CD1c-positive myeloid dendritic cell (primary cell): Measurements from ENCODE around the gene CA10.

Experiments used
- DNase-seq: peaks from one replicate; pipeline ENCODE4 v3.0.0-alpha.2; 2016; ENCODE audit errors: extremely low spot score

CA10 gene

GRCh38 chr17:51767287-51767686 lies 391.2 kb downstream of the CA10 start:
- no peak for DNase-seq

GRCh38 chr17:51765282-51766135 lies 393.0 kb downstream of the CA10 start:
- DNase-seq = no peak

DNA sequence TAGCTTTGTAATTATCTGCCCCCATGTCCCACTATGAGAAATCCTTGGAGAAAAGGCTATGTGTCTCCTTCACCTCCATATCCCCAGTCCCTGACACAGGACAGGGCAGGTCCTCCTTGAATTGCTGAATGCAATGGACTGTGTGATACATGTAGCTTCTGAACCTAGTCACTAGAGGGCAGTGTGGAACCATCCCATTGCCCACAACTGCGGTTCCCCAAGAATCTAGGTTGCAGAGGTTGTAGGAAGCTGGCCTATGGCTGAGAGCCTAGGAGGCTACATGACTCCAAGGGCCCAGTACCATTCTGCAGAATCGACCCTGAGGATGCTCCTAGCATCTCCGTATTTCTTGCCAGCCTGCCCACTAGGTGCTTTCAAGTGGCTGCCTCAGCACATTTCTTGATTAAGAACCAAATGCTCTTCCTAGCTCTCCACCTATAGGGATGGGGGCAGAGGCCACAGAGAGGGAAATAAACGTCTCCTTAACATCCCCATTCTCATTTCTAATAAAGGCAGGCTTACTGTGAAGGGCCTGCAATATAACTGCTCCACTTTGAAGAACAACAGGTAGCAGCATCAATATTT lies 394.0 kb downstream of the CA10 start:
- peak; percentile 50 for DNase-seq

- no peak for DNase-seq
Observed at GRCh38 chr17:51763058-51763457, 395.5 kb downstream of the CA10 start.

DNA sequence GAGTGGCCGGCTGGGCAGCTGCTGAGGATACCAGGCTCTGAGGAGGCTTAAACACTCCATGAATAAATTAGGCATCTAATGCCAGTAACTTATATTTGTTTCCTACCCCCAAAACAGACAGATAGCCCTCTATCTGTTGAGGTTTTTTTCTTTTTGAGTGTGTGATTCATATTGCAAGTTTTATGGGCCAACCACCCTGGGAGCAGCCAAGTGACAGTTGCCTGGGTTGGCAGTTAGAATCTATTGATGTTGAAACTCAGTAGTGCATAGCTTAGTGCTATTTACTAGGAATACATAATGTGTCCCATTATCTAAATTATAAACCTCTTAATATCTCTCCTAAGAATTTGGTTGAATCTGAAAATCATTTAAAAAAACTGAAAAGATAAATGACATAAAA lies 397.4 kb downstream of the CA10 start:
- DNase-seq = no peak

DNA sequence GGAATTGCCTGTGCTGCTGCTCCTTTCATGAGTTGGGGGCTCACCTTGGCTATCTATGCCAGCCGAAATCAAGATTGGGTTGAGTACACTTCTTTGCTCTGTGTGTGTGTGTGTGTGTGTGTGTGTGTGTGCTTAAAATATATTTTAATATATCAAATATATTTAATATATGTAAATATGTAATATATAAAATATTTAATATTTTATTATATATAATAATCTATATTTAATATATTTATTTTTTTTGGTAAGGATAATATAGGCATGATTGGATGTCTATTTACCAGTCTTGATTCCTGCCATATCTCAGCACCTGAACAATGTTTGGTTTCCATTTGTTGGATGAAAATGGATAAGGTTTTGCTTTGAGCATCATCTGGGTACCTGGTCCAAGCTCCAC lies 399.3 kb downstream of the CA10 start:
- DNase-seq = no peak

GRCh38 chr17:51751072-51751471 lies 407.4 kb downstream of the CA10 start:
- no peak for DNase-seq

DNA sequence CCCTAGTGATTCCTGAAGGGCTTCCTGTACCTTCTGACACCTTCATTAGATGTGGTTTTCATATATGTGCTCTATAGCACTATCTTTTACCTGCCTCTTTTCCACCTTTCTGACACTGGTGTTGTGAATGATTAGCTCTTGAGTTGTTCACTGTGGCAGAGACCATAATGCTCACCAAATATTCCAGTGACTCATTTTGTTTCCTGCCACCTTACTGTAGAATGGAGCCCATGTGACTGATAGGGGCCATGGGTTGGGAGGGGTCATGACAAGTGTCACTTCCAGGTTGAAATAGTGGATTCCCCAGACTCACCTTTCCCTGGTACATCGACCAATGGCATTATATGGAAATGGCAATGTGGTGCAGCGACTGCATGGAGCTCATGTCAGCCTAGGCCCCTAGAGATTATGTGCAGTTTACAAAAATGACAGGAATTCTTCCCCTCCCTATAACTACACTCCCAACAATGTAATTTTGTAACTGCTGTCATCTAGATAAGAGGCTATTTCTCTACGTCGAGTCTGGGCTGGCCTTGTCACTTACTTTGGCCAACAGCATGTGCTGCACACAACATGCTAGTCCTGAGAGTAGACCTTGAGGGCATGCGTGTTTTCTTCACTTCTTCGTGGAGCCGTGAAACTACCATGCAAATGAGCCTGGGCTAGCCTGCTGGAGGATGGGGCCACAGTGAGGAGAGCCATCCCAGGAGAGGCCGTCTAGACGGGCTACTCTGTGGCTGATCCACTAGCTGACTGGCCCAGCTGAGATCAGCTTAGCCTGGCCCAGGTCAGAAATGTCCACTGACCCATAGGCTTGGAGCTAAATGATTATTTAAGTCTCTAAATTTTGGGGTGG lies 409.5 kb downstream of the CA10 start:
- DNase-seq = no peak

- DNase-seq = no peak
Observed at GRCh38 chr17:51746421-51746820, 412.1 kb downstream of the CA10 start.

DNA sequence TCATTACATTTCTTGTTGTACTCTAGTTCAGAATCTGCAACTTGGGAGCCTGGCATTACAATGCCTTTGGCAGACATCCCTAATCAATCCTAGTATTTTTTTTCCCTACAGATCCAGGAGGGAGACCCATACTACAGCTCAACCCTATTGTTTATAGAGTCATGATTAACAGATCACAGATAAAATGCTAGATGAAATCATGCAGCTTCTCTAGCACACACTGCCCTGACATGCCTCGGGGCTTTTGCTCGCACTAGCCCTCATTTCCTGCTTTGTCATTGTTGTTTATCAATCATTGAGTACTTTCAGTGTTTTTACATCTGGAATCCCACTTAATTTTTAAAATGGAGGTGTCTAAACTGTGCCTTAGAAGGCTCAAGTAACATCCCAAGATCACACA lies 412.5 kb downstream of the CA10 start:
- no peak for DNase-seq

- no peak for DNase-seq
Observed at GRCh38 chr17:51743477-51743876, 415.0 kb downstream of the CA10 start.

GRCh38 chr17:51742571-51742970 lies 415.9 kb downstream of the CA10 start:
- no peak for DNase-seq

DNA sequence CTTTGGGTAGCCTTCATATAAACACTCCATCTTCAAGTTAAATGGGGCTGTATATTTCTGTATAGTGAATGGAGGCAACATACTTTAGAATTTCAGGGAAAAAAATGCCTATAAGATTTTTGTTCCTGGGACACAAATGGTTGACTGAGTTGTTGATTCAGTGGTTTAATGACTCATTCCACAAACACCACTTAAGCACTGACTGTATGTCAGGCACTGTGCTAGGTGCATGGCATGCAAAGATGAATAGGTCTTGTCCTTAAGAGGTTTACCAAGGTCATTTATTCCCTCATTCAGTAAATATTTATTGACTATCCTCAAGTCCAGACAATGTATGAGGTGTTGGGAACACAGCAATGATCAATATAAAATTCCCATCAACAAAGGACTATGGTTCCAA lies 417.1 kb downstream of the CA10 start:
- DNase-seq = no peak

DNA sequence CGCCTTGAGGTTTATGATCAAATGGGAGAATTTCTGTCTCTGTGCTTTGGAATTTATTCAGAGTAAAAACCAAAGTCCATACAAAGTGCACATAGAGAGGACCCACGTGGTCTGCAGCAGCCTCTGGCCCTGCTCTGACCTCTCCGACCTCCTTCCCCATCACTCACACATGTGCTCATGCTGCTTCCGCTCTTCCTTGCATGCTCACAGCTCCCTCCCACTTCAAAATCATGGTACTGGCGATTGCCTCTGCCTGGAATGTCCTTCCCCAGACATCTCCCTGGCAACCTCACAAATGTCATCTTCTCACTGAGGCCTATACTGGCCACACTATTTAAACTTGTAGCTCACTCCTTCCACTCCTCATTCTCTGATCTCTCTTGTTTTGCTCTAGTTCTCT lies 418.0 kb downstream of the CA10 start:
- DNase-seq = no peak

- DNase-seq = no peak
Observed at GRCh38 chr17:51739245-51739886, 419.1 kb downstream of the CA10 start.

DNA sequence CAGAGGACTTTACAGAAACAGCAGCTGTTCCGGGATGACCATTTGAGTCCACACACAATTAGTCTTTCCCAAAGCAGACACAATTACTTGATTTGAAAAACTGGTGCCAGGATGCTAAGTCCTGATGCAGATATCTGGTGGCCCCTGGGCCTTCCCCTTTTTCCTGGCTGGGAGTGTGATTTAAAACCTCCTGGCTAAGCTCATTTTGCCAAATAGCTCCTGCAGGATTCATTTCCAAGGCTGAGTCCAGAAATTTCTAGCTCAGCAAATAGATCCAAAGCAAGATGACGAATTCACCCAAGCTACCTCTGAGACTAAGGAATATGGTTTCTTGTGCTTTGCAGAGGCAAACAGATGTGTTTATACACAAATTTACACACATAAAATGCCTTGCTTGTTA lies 422.2 kb downstream of the CA10 start:
- no peak for DNase-seq

- no peak for DNase-seq
Observed at GRCh38 chr17:51734976-51735375, 423.5 kb downstream of the CA10 start.

- DNase-seq = no peak
Observed at GRCh38 chr17:51734462-51734861, 424.1 kb downstream of the CA10 start.

DNA sequence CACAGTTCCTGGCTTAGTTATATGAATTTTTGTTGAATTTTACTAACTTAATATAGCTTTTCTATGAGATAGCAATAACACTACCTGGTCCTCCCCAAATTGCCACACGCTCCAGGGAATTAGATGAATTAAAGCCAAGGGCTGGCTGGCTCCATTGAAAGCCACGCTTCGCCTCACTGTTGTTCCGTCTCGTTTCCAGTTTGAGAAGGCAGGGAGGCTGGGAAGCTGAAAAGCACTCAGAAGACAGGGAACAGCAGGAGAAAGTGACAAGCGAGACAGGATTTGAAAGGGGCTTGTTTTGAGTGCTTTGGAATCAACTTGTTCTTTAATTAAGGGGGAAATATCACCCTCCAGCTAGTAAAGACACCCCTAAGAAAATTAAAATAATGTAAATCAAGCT lies 425.3 kb downstream of the CA10 start:
- DNase-seq = no peak

DNA sequence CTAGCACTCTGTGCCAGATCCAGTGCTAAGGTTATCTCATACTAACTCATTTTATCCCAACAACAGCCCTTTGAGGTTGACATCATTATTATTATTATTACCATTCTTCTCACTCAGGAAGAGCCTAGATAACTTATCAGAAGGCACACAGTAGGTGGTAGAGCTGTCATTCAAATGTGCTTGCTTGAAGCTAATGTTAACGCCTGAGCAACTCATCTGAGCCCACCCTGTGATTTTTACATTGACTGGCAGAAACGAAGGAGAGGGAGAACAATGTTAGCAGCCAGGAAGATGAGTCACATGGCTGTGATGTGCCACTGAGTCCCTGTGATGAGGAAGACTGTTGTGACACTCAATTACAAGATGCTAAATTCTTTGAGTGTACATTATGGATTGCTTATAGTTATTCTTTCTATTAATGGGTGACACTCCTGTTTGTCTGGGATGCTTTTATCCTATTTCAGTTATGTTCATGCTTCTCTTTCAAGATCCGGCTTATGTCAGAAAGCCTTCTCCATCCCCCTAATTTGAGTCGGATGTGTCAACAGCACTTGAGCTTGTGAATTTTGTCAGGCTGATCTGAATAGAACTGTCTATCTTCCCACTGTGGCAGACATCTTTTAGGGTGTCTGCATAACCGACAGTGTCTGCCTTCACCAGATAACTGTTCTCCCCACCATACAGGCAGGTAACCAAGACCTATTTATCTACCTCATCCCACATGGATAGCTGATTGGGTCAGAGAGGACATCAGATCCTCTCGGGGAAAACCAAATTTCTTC lies 426.4 kb downstream of the CA10 start:
- no peak for DNase-seq

GRCh38 chr17:51730303-51731050 lies 428.0 kb downstream of the CA10 start:
- DNase-seq = no peak
